ENCODE data around the gene PHLDA2. TPM values are rescaled to one million over a fixed set of nuclear protein-coding genes. Genes with fewer than 3 reads are reported as not detected.

PHLDA2 gene
- total and polyA plus RNA-seq, 12 donors = 0.39 to 14.2 (median 0.89) TPM; not detected in 1

- WGBS, 2 donors = 49 to 52% methylated on average over 25 of the region's 25 CpGs
- H3K36me3 ChIP-seq = no peaks in the 10 kb centered on the region
- no peaks in the 10 kb centered on the region for H3K9me3 ChIP-seq
- peak overlapping the region; percentile 40 to 65 (median 54) for H3K4me3 ChIP-seq
- peaks cover 9 to 38% (median 23%) of the 10 kb centered on the region in 9 donors for H3K4me1 ChIP-seq
- TF ChIP-seq CTCF (IDR thresholded peaks at IDR 0.05) = no peak
- intact Hi-C loops (cut with DNase I) = no loop called here
- no peak for ATAC-seq
- DNase-seq = no peak
- H3K27me3 ChIP-seq = peaks cover 0 to 51% (median 39%) of the 10 kb centered on the region in 7 donors
- H3K27ac ChIP-seq = peak overlapping the region in 1 of 10 donors; percentile 84
These were observed 1.2 kb downstream of the PHLDA2 start for GRCh38 chr11:2927851-2928604.

GRCh38 chr11:2927121-2927800 lies 2.0 kb downstream of the PHLDA2 start:
- DNase-seq (no peak), ATAC-seq (no peak)
- TF ChIP-seq CTCF (IDR thresholded peaks at IDR 0.05) = no peak
- H3K27ac ChIP-seq = no peak overlapping the region
- peaks cover 9 to 38% (median 23%) of the 10 kb centered on the region in 9 donors for H3K4me1 ChIP-seq
- no peak overlapping the region for H3K4me3 ChIP-seq
- intact Hi-C loops (cut with DNase I) = no loop called here
- H3K9me3 ChIP-seq = no peaks in the 10 kb centered on the region
- peaks cover 0 to 51% (median 39%) of the 10 kb centered on the region in 7 donors for H3K27me3 ChIP-seq
- H3K36me3 ChIP-seq = no peaks in the 10 kb centered on the region
- WGBS, 2 donors = 89 to 91% methylated on average over 12 of the region's 12 CpGs

GRCh38 chr11:2926611-2927051 lies 2.6 kb downstream of the PHLDA2 start:
- intact Hi-C loops (cut with DNase I) = no loop called here
- peaks cover 0 to 51% (median 39%) of the 10 kb centered on the region in 7 donors for H3K27me3 ChIP-seq

More at GRCh38 chr11:2926611-2927051, 2.6 kb downstream of the PHLDA2 start:
- H3K9me3 ChIP-seq = no peaks in the 10 kb centered on the region
- DNase-seq (no peak), ATAC-seq (no peak)
- no peak overlapping the region for H3K27ac ChIP-seq
- no peak overlapping the region for H3K4me3 ChIP-seq
- H3K36me3 ChIP-seq = no peaks in the 10 kb centered on the region
- WGBS, 2 donors = 93 to 94% methylated on average over 11 of the region's 11 CpGs
- TF ChIP-seq CTCF (IDR thresholded peaks at IDR 0.05) = no peak
- H3K4me1 ChIP-seq = peaks cover 9 to 38% (median 23%) of the 10 kb centered on the region in 9 donors
